CD4-positive, alpha-beta T cell treated with Interleukin-4 for 1 hour (primary cell): Measurements from ENCODE around the gene FGFR3.

Source experiments
- DNase-seq, 2 donors: peaks; one replicate each; pipeline ENCODE4 v3.0.0-alpha.2; 2020 to 2022

The FGFR3 gene

GRCh38 chr4:1803523-1804423 is 10.7 kb downstream of the FGFR3 start:
- no peak for DNase-seq

- no peak for DNase-seq
Observed at GRCh38 chr4:1804638-1805492, 11.8 kb downstream of the FGFR3 start.

GRCh38 chr4:1805493-1806222 is 12.6 kb downstream of the FGFR3 start:
- DNase-seq = no peak

GRCh38 chr4:1806223-1806564 is 13.1 kb downstream of the FGFR3 start:
- DNase-seq = no peak

GRCh38 chr4:1806596-1807331 is 13.7 kb downstream of the FGFR3 start:
- no peak for DNase-seq

GRCh38 chr4:1807332-1807777 is 14.3 kb downstream of the FGFR3 start:
- DNase-seq = no peak

GRCh38 chr4:1808396-1808795 is 15.3 kb downstream of the FGFR3 start:
- DNase-seq = no peak

- DNase-seq = no peak
Observed at GRCh38 chr4:1808851-1809753, 16.0 kb downstream of the FGFR3 start.

GRCh38 chr4:1809754-1810502 is 16.8 kb downstream of the FGFR3 start:
- peak; percentile 60 to 65 for DNase-seq

GRCh38 chr4:1810765-1811164 is 17.7 kb downstream of the FGFR3 start:
- DNase-seq = no peak

- DNase-seq = no peak
Observed at GRCh38 chr4:1812720-1813119, 19.6 kb downstream of the FGFR3 start.

GRCh38 chr4:1813231-1813630 is 20.1 kb downstream of the FGFR3 start:
- no peak for DNase-seq

GRCh38 chr4:1813915-1814314 is 20.8 kb downstream of the FGFR3 start:
- DNase-seq = no peak

- DNase-seq = no peak
Observed at GRCh38 chr4:1814453-1814852, 21.4 kb downstream of the FGFR3 start.

- DNase-seq = no peak
Observed at GRCh38 chr4:1815096-1815996, 22.3 kb downstream of the FGFR3 start.

- DNase-seq = no peak
Observed at GRCh38 chr4:1815997-1816860, 23.1 kb downstream of the FGFR3 start.

GRCh38 chr4:1819284-1819683 is 26.2 kb downstream of the FGFR3 start:
- no peak for DNase-seq

- no peak for DNase-seq
Observed at GRCh38 chr4:1819816-1820215, 26.7 kb downstream of the FGFR3 start.
